ENCODE measurements around the gene PBX1. TPM values are rescaled to one million over a fixed set of nuclear protein-coding genes. Genes with fewer than 3 reads are reported as not detected.

PBX1 gene
- polyA plus RNA-seq, 3 donors: 0.07 TPM; not detected in 2

DNA sequence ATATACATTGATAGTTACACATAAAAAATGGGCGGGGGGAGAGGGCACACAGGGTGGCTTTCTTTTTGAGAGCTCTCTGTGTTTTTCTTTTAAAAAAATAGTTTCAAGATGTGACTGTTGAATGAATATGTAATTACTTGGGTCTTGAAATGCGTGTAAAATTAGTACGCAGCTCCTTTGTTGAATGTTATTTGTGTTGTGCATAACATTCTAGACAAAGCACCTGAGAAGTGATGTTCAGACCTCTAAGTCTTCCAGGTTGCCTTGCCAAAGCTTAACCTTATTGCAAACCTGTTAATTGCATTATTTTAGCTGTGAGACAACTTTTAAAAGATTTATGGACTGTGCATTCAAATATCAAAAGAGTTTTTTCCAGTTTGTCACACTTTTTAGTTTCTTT is 5.4 kb downstream of the PBX1 start:
- 93% methylated on average over 2 of the region's 3 CpGs for WGBS (ENCODE audit: insufficient coverage)
- intact Hi-C loops (cut with micrococcal nuclease): no loop called here

DNA sequence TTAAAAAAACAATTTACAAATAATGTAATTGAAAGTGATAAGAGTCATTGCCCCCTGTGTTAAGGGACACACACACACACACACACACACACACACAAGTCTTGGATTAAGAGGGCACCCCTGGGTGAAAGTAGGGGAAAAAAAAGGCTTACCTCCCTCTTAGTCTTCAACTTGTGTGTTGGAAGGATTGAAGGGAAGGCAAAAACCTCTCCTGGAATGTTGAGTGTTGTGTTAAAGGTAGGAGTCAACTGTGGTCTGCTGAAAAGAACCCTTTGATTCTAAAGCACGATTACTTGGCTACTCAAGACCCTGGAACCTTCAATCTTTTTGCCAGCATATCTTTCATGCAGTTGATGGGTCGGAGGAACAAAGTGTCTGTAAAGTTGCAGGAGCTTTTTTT is 6.4 kb downstream of the PBX1 start:
- no peaks in the 10 kb centered on the region for H3K4me1 ChIP-seq (ENCODE audit: control insufficient read depth in 1 of 2, insufficient read depth in 2 of 2, low read length in 2 of 2)
- no peak overlapping the region for H3K4me3 ChIP-seq (replicated peaks in 1 of 3; ENCODE audit: low read depth in 2 of 3, low read length in 3 of 3)
- H3K79me2 ChIP-seq (ENCODE audit: insufficient read depth, low read length): no peaks in the 10 kb centered on the region
- no peak for DNase-seq
- Mint-ChIP-seq H3K36me3 (peaks cover 0 to 2% of the 10 kb centered on the region in 2 donors), H3K27me3 (ENCODE audit: low read depth in 3 of 3) (peaks cover 18 to 25% (median 22%) of the 10 kb centered on the region in 3 donors), H3K4me1 (peaks cover 9% of the 10 kb centered on the region), H3K27ac (no peak overlapping the region), H3K9me3 (peaks cover 0 to 4% (median 2%) of the 10 kb centered on the region in 7 donors), H3K4me3 (no peak overlapping the region)
- H3K4me2 ChIP-seq (replicated peaks; ENCODE audit: extremely low read depth, low read length, poor library complexity, severe bottlenecking): no peak overlapping the region
- no peak overlapping the region for H3K27ac ChIP-seq (ENCODE audit: low read depth in 1 of 2, low read length in 2 of 2)
- no peaks in the 10 kb centered on the region for H3K9me3 ChIP-seq (replicated peaks in 1 of 2; ENCODE audit: control insufficient read depth in 1 of 2, insufficient read depth in 1 of 2, low read length in 2 of 2)
- no peak overlapping the region for H3K9ac ChIP-seq (ENCODE audit: insufficient read depth, low read length, poor library complexity, severe bottlenecking)
- peaks cover 16 to 28% of the 10 kb centered on the region in 2 donors for H3K27me3 ChIP-seq (ENCODE audit: control insufficient read depth in 2 of 2, insufficient read depth in 2 of 2, low read length in 2 of 2)
- no peaks in the 10 kb centered on the region for H3K36me3 ChIP-seq (replicated peaks in 1 of 2; ENCODE audit: control insufficient read depth in 1 of 2, insufficient read depth in 2 of 2, low read length in 2 of 2)
- WGBS (ENCODE audit: insufficient coverage): no CpG with 5 or more reads among the region's 2 CpGs
- no peak for TF ChIP-seq CTCF (IDR thresholded peaks at IDR 0.05)
- no peak overlapping the region for H2AFZ ChIP-seq (ENCODE audit: insufficient read depth, low read depth, low read length, poor library complexity, severe bottlenecking)
- H4K20me1 ChIP-seq (ENCODE audit: insufficient read depth, low read length): no peaks in the 10 kb centered on the region
- intact Hi-C loops (cut with micrococcal nuclease): no loop called here

More for the DNA sequence above, 5.4 kb downstream of the PBX1 start:
- H3K36me3 Mint-ChIP-seq: peaks cover 0 to 5% of the 10 kb centered on the region in 2 donors
- H3K27me3 Mint-ChIP-seq (ENCODE audit: low read depth in 3 of 3): peaks cover 28 to 34% (median 31%) of the 10 kb centered on the region in 3 donors
- Histone ChIP-seq H3K9me3 (replicated peaks in 1 of 2; ENCODE audit: control insufficient read depth in 1 of 2, insufficient read depth in 1 of 2, low read length in 2 of 2) (no peaks in the 10 kb centered on the region), H3K4me1 (ENCODE audit: control insufficient read depth in 1 of 2, insufficient read depth in 2 of 2, low read length in 2 of 2) (peaks cover 7 to 9% of the 10 kb centered on the region in 2 donors), H2AFZ (ENCODE audit: insufficient read depth, low read depth, low read length, poor library complexity, severe bottlenecking) (no peak overlapping the region), H3K27me3 (ENCODE audit: control insufficient read depth in 2 of 2, insufficient read depth in 2 of 2, low read length in 2 of 2) (peaks cover 22 to 37% of the 10 kb centered on the region in 2 donors), H4K20me1 (ENCODE audit: insufficient read depth, low read length) (no peaks in the 10 kb centered on the region), H3K36me3 (replicated peaks in 1 of 2; ENCODE audit: control insufficient read depth in 1 of 2, insufficient read depth in 2 of 2, low read length in 2 of 2) (no peaks in the 10 kb centered on the region), H3K4me2 (replicated peaks; ENCODE audit: extremely low read depth, low read length, poor library complexity, severe bottlenecking) (no peak overlapping the region), H3K4me3 (replicated peaks in 1 of 3; ENCODE audit: low read depth in 2 of 3, low read length in 3 of 3) (no peak overlapping the region), H3K27ac (ENCODE audit: low read depth in 1 of 2, low read length in 2 of 2) (no peak overlapping the region), H3K79me2 (ENCODE audit: insufficient read depth, low read length) (no peaks in the 10 kb centered on the region), H3K9ac (ENCODE audit: insufficient read depth, low read length, poor library complexity, severe bottlenecking) (no peak overlapping the region)
- H3K9me3 Mint-ChIP-seq: peaks cover 0 to 4% (median 2%) of the 10 kb centered on the region in 7 donors
- peaks cover 19% of the 10 kb centered on the region for H3K4me1 Mint-ChIP-seq
- H3K27ac Mint-ChIP-seq: no peak overlapping the region
- DNase-seq: no peak
- no peak overlapping the region for H3K4me3 Mint-ChIP-seq
- TF ChIP-seq CTCF (IDR thresholded peaks at IDR 0.05): no peak

All from CD14-positive monocyte (primary cell).